Uterus (tissue), 4 donors: ENCODE measurements around the gene SNTB2. TPM values are rescaled to one million over a fixed set of nuclear protein-coding genes. Genes with fewer than 3 reads are reported as not detected.
"Not testable (repeated sequence)": the region's sequence is repeated elsewhere in the genome, so short reads cannot be mapped to it uniquely, and the experiment has no call there.

ENCODE experiments used
- DNase-seq, 2 donors: peaks; one replicate each; pipeline ENCODE4 v3.0.0-alpha.2; 2019 to 2020
- H3K27ac ChIP-seq, 2 donors: fragments of 200-600 bp; sonication (generic); 1 replicate in 1 of 2; 2 replicates in 1 of 2; pipeline ENCODE4 v1.5.1; 2016 to 2018
- H3K27me3 ChIP-seq, 2 donors: fragments of 200-600 bp; sonication (generic); one replicate each; pipeline ENCODE4 v1.5.1; 2018 to 2019; ENCODE audit warnings: control low read depth in 1 of 2
- H3K36me3 ChIP-seq, 2 donors: fragments of 200-600 bp; sonication (generic); one replicate each; pipeline ENCODE4 v1.5.1; 2019; ENCODE audit warnings: control low read depth in 1 of 2
- H3K4me1 ChIP-seq, 2 donors: fragments of 200-600 bp; sonication (generic); one replicate each; pipeline ENCODE4 v1.5.1; 2018 to 2019; ENCODE audit warnings: control low read depth in 1 of 2
- H3K4me3 ChIP-seq, 2 donors: fragments of 200-600 bp; sonication (generic); 1 replicate in 1 of 2; 2 replicates in 1 of 2; pipeline ENCODE4 v1.5.1; 2018 to 2019; ENCODE audit warnings: mild to moderate bottlenecking in 1 of 2
- H3K9me3 ChIP-seq, 2 donors: fragments of 200-600 bp; sonication (generic); one replicate each; pipeline ENCODE4 v1.5.1; 2019; ENCODE audit warnings: control low read depth in 1 of 2
- CTCF ChIP-seq, 4 experiments: fragments of 200-600 bp in 2 of 4; fragments of 450-650 bp in 2 of 4; sonication (generic) in 2 of 4; IDR thresholded peaks; one replicate each; pipeline ENCODE4 v1.5.1; 2016 to 2019; ENCODE audit warnings: antibody characterized with exemption in 4 of 4, mild to moderate bottlenecking in 2 of 4, moderate library complexity in 1 of 4
- POLR2A ChIP-seq, 2 donors: fragments of 450-650 bp; IDR thresholded peaks; one replicate each; pipeline ENCODE4 v1.6.1; 2016; ENCODE audit warnings: antibody characterized with exemption in 2 of 2, mild to moderate bottlenecking in 1 of 2, moderate library complexity in 1 of 2
- intact Hi-C: fragments of 100-400 bp; cut with DNase I; formaldehyde crosslinking; loops from one replicate; pipeline ENCODE4 v1.15.1; 2023; ENCODE audit warnings: low total_unique reads
- total RNA-seq, 4 donors: library from RNA; depleted of rRNA in 3 of 4; stranded (reverse); fragments of >200 nt in 3 of 4; gene quantifications; one replicate each; pipeline versions ENCODE4 v1.1.0 to v1.2.4, GENCODE V29; 2014 to 2023
- donor health status: DM: yes; HTN: yes; CAD: no.

SNTB2 gene
- total RNA-seq, 4 donors from 2014 or later = 28.2 to 88.0 (median 59.5) TPM

- Histone ChIP-seq H3K4me1 (peaks cover 0 to 11% of the 10 kb centered on the region in 2 donors), H3K27me3 (no peaks in the 10 kb centered on the region), H3K9me3 (no peaks in the 10 kb centered on the region), H3K27ac (no peak overlapping the region), H3K36me3 (no peaks in the 10 kb centered on the region), H3K4me3 (no peak overlapping the region)
- DNase-seq = no peak
- intact Hi-C loops = loop anchor here (5.0 kb wide), 1 partner anchor 133 kb away; no protein-coding TSS in a partner anchor
- TF ChIP-seq POLR2A (IDR thresholded peaks at IDR 0.05) (no peak), CTCF (IDR thresholded peaks at IDR 0.05) (no peak)
These were observed 98.3 kb downstream of the SNTB2 start for GRCh38 chr16:69285240-69285639.

GRCh38 chr16:69286941-69287713 is 100.2 kb downstream of the SNTB2 start:
- H3K27ac ChIP-seq = peak overlapping the region; percentile 30 to 53

GRCh38 chr16:69291657-69292056 is 104.7 kb downstream of the SNTB2 start:
- intact Hi-C loops, H3K4me3 ChIP-seq, H3K36me3 ChIP-seq, H3K4me1 ChIP-seq, H3K9me3 ChIP-seq, H3K27ac ChIP-seq, H3K27me3 ChIP-seq, DNase-seq: not testable (repeated sequence)

More at GRCh38 chr16:69286941-69287713, 100.2 kb downstream of the SNTB2 start:
- H3K9me3 ChIP-seq = no peaks in the 10 kb centered on the region
- no peak for TF ChIP-seq POLR2A (IDR thresholded peaks at IDR 0.05)
- TF ChIP-seq CTCF (IDR thresholded peaks at IDR 0.05) = peak; percentile 57 to 75 (median 69)
- intact Hi-C loops = loop anchor here (5.0 kb wide), 1 partner anchor 135 kb away; no protein-coding TSS in a partner anchor
- no peaks in the 10 kb centered on the region for H3K36me3 ChIP-seq
- no peaks in the 10 kb centered on the region for H3K27me3 ChIP-seq
- H3K4me1 ChIP-seq = peaks cover 0 to 11% of the 10 kb centered on the region in 2 donors
- DNase-seq = peak; percentile 75 to 77
- H3K4me3 ChIP-seq = no peak overlapping the region

GRCh38 chr16:69293401-69293800 is 106.4 kb downstream of the SNTB2 start:
- Histone ChIP-seq H3K4me3 (no peak overlapping the region), H3K36me3 (no peaks in the 10 kb centered on the region), H3K9me3 (no peaks in the 10 kb centered on the region), H3K27ac (no peak overlapping the region), H3K4me1 (no peaks in the 10 kb centered on the region), H3K27me3 (no peaks in the 10 kb centered on the region)
- DNase-seq = no peak
- intact Hi-C loops = no loop called here
- TF ChIP-seq CTCF (IDR thresholded peaks at IDR 0.05) (no peak), POLR2A (IDR thresholded peaks at IDR 0.05) (no peak)

GRCh38 chr16:69294051-69294450 is 107.1 kb downstream of the SNTB2 start:
- Histone ChIP-seq H3K27ac (no peak overlapping the region), H3K4me1 (no peaks in the 10 kb centered on the region), H3K36me3 (no peaks in the 10 kb centered on the region), H3K4me3 (no peak overlapping the region), H3K9me3 (no peaks in the 10 kb centered on the region), H3K27me3 (no peaks in the 10 kb centered on the region)
- intact Hi-C loops = no loop called here
- TF ChIP-seq POLR2A (IDR thresholded peaks at IDR 0.05) = no peak
- TF ChIP-seq CTCF (IDR thresholded peaks at IDR 0.05) = no peak
- no peak for DNase-seq

- DNase-seq, H3K36me3 ChIP-seq, H3K27me3 ChIP-seq, H3K4me1 ChIP-seq, intact Hi-C loops, H3K27ac ChIP-seq, H3K4me3 ChIP-seq, H3K9me3 ChIP-seq: not testable (repeated sequence)
These were observed 109.8 kb downstream of the SNTB2 start for GRCh38 chr16:69296771-69297170.
